HAP-1 (cell line): Measurements from ENCODE around the gene KRTAP9-8.
"Not testable (repeated sequence)": the region's sequence is repeated elsewhere in the genome, so short reads cannot be mapped to it uniquely, and the experiment has no call there.

Experiments
- DNase-seq, 2 experiments: peaks; one replicate each; pipeline ENCODE4 v3.0.0-alpha.2; 2016 to 2020; ENCODE audit warnings: low spot score in 2 of 2
- H3K27me3 ChIP-seq: fragments of 250-450 bp; sonication (Bioruptor Pico); 2 replicates; pipeline ENCODE4 v1.5.1; 2020; ENCODE audit warnings: low read depth, mild to moderate bottlenecking, moderate library complexity
- H3K36me3 ChIP-seq: fragments of 250-450 bp; sonication (Bioruptor Pico); replicated peaks from 2 replicates; pipeline ENCODE4 v1.5.1; 2020; ENCODE audit warnings: mild to moderate bottlenecking
- H3K4me1 ChIP-seq: fragments of 250-450 bp; sonication (Bioruptor Pico); 2 replicates; pipeline ENCODE4 v1.5.1; 2020; ENCODE audit warnings: mild to moderate bottlenecking
- H3K4me3 ChIP-seq: fragments of 250-450 bp; sonication (Bioruptor Pico); 2 replicates; pipeline ENCODE4 v1.5.1; 2020; ENCODE audit warnings: mild to moderate bottlenecking, moderate library complexity
- H3K9me3 ChIP-seq: fragments of 250-450 bp; sonication (Bioruptor Pico); 2 replicates; pipeline ENCODE4 v1.5.1; 2020; ENCODE audit warnings: mild to moderate bottlenecking, moderate library complexity
- in situ Hi-C: fragments of 300-500 bp; cut with MboI; formaldehyde crosslinking; loops from 3 replicates; pipeline ENCODE4 v1.14.3; 2020; ENCODE audit warnings: low sequenced_read_pairs, inconsistent platforms, mixed read lengths

The KRTAP9-8 gene

GRCh38 chr17:41271323-41271722, 33.5 kb downstream of the KRTAP9-8 start:
- in situ Hi-C loops, DNase-seq, H3K36me3 ChIP-seq, H3K9me3 ChIP-seq, H3K4me1 ChIP-seq, H3K4me3 ChIP-seq, H3K27me3 ChIP-seq: not testable (repeated sequence)

GRCh38 chr17:41271858-41272257, 34.1 kb downstream of the KRTAP9-8 start:
- DNase-seq, result no peak
- peaks cover 4% of the 10 kb centered on the region; the same call in 1 of the 2 replicates for H3K27me3 ChIP-seq
- no peaks in the 10 kb centered on the region for H3K9me3 ChIP-seq
- H3K4me3 ChIP-seq, result no peak overlapping the region
- in situ Hi-C loops, result no loop called here
- H3K4me1 ChIP-seq, result no peaks in the 10 kb centered on the region
- no peaks in the 10 kb centered on the region for H3K36me3 ChIP-seq

GRCh38 chr17:41275648-41276190, 37.9 kb downstream of the KRTAP9-8 start, which contains the start of gene KRTAP9-7:
Gene KRTAP9-7 (plus strand): TSS chr17:41275698. CDS start chr17:41275698, 0 bp downstream.
- H3K27me3 ChIP-seq, H3K36me3 ChIP-seq, in situ Hi-C loops, H3K9me3 ChIP-seq, H3K4me3 ChIP-seq, H3K4me1 ChIP-seq, DNase-seq: not testable (repeated sequence)

GRCh38 chr17:41278176-41278955, 40.6 kb downstream of the KRTAP9-8 start:
- H3K9me3 ChIP-seq, result no peaks in the 10 kb centered on the region
- DNase-seq, result no peak
- H3K4me3 ChIP-seq, result no peak overlapping the region
- H3K4me1 ChIP-seq, result no peaks in the 10 kb centered on the region
- in situ Hi-C loops, result no loop called here
- H3K36me3 ChIP-seq, result no peaks in the 10 kb centered on the region
- peaks cover 3% of the 10 kb centered on the region for H3K27me3 ChIP-seq

- H3K36me3 ChIP-seq, result no peaks in the 10 kb centered on the region
- no peaks in the 10 kb centered on the region for H3K4me1 ChIP-seq
- H3K9me3 ChIP-seq, result no peaks in the 10 kb centered on the region
- no peak overlapping the region for H3K4me3 ChIP-seq
- peaks cover 6% of the 10 kb centered on the region for H3K27me3 ChIP-seq
- in situ Hi-C loops, result no loop called here
- DNase-seq, result no peak
Measured at GRCh38 chr17:41284043-41284442, 46.2 kb downstream of the KRTAP9-8 start.

- H3K4me3 ChIP-seq, result no peak overlapping the region
- peaks cover 6% of the 10 kb centered on the region for H3K27me3 ChIP-seq
- H3K36me3 ChIP-seq, result no peaks in the 10 kb centered on the region
- no peak for DNase-seq
- H3K9me3 ChIP-seq, result no peaks in the 10 kb centered on the region
- in situ Hi-C loops, result no loop called here
- H3K4me1 ChIP-seq, result no peaks in the 10 kb centered on the region
Measured at GRCh38 chr17:41284546-41284945, 46.7 kb downstream of the KRTAP9-8 start.

- H3K27me3 ChIP-seq, result peaks cover 6% of the 10 kb centered on the region
- no peak overlapping the region for H3K4me3 ChIP-seq
- no peaks in the 10 kb centered on the region for H3K9me3 ChIP-seq
- H3K4me1 ChIP-seq, result no peaks in the 10 kb centered on the region
- DNase-seq, result no peak
- in situ Hi-C loops, result no loop called here
- H3K36me3 ChIP-seq, result no peaks in the 10 kb centered on the region
Measured at GRCh38 chr17:41287050-41287449, 49.3 kb downstream of the KRTAP9-8 start.
